ENCODE data around the gene ONECUT1.

The ONECUT1 gene

DNA sequence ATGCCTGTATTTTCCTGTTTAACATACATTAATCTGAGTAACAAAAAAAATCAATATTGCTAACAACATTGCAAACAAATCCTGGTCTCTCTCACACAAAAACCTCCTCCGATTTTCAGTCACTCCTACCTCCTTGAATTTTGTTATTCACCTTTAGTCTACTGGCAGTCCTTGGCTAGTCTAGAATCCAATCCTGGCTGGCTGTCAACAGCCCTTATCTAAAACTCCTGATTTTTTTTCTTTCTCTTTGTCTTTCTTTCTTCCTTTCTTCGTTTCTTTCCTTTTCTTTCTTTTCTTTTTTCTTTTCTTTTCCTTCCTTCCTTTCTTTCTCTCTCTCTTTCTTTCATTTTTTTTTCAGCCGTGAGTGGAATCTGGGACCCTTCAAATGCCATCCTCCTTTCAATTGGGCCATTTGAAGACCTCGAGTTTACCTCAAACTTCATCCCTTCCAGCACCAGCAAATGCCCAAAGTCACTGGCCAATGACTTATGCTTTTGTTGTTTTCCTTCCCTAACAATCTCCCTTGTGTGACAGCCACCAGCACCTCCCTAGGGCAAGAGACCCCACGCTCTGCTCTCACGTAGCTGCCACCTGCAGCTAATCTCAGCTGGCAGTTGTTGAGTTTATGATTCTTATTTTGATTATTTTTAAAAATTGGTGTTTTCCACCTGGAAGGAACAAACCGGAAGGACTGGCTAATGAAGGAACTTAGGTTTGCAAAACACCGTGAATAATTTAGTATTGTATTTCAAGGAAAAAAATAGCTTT is 6.8 kb upstream of the ONECUT1 start:
- FAIRE-seq = no peak

DNA sequence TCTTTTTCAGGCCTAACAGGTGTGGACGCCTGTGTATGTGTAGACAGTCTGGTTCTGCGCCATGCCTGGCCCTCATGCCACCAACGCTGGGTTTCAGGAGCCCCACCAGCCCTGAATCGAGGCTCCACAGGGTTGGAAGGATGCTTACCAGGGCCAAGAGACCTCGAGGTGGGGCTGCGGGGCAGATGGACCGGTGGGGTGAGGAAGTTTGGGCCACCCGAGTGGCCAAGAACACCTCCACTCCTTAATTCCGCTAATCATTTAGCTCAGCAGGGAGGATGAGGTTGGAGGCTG is 6.0 kb upstream of the ONECUT1 start:
- FAIRE-seq = no peak

DNA sequence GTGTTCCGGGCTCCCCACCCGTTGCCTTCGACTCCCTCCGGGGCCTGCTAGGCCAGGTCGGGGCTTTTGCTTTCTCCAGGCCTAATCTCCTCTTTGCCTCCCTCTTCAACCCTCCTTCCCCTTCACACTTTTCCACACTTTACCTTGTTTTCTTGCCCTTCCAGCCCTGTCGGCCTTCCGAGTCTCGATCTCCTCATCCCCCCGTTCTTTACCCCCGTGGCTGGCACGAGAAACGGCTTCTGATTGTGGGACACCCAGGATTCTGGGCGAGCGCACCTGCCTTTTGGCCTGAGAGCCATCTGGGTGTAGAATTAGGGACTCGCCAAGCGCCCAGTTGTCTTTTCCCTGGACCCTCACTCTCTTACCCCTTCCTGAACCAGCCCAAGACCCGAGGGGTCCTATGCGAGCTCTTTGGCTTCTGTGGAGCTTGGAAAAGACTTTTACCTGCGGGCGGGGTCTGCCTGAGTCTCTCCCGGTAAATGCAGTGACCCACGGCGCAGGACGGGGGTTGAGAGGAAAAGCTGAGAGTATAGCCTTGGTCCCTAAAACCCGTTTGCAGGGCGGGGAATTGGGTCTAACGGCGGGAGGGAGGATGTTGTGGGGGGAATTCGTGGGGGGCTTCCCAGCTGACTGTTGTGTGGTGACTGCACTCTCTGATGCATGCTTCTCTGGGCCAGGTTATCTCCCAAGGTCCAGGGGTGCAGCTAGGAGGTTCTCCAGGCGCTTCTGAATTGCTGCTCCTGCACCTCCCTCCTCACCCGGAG is 5.5 kb upstream of the ONECUT1 start:
- FAIRE-seq = no peak

DNA sequence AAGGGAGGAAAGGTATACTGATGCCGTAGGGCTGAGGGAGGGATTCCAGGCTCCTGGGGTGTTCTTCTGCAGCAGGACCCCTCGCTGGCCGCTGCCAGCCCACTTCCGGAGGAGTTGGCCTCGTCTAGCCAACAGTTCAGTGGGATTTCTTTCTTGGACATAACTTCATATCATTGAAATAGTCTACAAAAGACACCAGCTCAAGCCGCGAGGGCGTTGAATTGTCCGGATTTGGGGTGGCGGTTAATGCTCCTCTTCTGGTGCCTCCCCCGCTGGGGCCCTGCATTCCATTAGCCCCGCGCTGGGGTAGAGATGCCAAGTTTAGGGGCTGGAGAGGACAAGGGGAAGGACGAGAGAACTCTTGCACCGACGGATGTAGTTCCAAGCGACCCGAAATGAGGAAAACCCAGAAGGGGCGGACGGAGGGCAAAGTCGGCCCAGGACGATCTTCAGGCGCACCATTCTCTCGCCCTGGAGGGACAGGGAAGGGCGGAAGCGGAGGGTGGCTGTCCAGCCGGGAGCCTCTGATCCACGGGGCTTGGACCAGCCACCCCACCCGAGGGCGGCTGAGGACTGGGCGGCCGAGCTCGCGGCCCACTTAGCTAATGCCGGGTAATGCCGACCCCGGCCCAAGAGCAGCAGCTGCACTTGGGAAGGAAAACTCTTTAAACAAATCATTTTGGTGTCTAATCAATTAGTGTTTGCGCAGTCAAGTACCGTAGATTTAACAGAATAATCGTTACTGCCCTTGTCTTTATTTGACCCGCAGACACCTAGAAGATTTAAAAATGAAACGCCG is 4.7 kb upstream of the ONECUT1 start:
- FAIRE-seq = no peak

- FAIRE-seq = no peak
Measured at GRCh38 chr15:52791776-52792175, 1.6 kb upstream of the ONECUT1 start.

GRCh38 chr15:52790941-52791751 is 1.0 kb upstream of the ONECUT1 start:
- no peak for FAIRE-seq

GRCh38 chr15:52789601-52790168 is 451 bp downstream of the ONECUT1 start:
- no peak for FAIRE-seq

GRCh38 chr15:52789008-52789600 is 1.0 kb downstream of the ONECUT1 start:
- FAIRE-seq = no peak

- FAIRE-seq = no peak
Measured at GRCh38 chr15:52788099-52788986, 1.8 kb downstream of the ONECUT1 start.

- FAIRE-seq = no peak
Measured at GRCh38 chr15:52787549-52788098, 2.5 kb downstream of the ONECUT1 start.

DNA sequence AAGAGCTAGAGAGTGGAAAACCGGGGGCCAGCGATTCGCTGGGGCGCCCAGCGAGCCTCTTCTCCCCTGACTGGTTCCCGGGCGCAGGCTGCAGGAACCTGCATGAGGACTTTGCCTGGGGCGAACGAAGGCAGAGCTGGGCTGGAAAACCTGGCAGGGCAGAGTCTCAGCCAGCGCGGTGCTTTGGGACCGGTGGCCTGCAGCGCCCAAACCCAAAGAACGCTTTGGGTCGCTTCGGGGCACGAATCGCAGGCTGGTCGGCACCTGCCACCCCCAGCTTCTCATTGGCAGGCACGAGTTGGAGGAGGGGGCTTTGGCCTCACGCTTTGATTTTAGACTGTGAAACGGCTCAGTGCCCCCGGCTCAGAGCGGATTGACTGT is 3.0 kb downstream of the ONECUT1 start:
- no peak for FAIRE-seq

DNA sequence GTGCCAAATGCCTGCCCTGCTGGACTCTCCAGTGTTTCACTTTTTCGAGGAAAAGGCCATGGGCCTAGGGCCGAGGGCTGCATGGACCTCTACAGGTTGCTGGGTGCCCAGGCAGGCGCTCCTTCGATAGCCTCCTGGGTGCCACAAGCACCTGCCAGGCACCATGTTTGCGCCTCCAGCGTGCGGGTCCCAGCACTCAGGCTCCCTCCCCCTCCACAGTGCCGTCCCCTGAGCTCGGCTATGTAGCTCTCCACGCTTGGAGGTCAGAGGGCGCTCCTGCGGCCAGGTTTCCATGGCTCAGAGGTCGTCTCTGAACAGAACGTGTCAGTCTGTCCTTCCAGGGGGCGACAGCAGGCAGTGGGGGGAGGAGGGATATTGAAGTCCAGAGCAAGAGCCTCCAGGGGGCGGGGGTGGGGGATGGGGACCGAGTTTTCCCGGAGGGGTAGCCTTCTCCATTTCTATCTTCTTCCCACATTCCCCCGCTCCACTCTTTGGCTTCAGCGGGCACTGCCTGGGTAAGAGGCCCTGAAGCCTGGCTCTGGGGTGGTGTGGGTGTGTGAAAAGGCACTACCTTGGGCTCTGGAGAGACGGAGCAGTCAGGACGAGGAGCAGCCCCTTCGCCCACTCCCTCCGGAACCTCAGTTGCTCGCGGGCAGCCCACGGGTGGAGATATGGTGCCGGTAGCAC is 3.6 kb downstream of the ONECUT1 start:
- no peak for FAIRE-seq

- FAIRE-seq = no peak
Measured at GRCh38 chr15:52785672-52786406, 4.3 kb downstream of the ONECUT1 start.

- FAIRE-seq = no peak
Measured at GRCh38 chr15:52784799-52785671, 5.1 kb downstream of the ONECUT1 start.

DNA sequence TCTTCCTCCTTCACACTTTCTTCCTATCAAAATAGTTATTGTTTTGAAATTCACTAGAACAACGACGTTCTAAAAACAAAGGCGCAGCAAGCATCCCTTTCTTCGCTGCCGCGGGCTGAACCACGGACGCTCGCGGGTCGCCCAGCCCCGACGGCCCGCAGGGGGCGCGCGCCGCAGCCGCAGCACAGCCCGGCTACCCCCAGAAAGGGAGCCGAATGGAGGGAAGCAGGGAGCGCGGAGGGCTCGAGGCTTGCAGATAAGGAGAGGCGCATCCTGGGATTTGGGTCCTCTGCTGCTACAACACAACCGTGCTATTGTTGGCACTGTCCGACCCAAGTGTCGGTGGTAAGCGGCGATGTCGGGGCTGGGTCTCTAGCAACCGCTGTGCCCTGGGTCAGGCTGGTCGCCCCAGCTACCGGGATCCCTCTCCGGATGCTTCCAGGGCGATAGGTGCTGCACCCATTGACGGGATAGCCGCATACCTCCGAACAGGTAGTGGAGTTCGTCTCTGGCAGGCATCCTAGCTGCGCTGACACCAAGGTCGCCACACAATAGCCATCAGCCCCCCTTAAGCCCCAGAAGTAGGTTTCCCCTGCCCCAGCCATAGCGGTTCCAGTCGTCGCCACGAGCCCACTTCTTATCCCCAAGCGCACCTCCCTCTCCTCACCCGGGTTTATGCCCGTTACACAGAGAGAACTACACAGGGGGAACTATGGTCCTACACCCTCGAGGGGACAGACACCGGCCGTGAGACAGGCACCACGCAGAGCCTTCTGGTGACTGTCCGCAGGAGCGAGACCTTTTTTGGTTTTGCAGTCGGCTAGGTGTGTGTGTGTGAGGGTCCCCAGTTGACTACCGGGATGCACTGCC is 6.0 kb downstream of the ONECUT1 start:
- no peak for FAIRE-seq

DNA sequence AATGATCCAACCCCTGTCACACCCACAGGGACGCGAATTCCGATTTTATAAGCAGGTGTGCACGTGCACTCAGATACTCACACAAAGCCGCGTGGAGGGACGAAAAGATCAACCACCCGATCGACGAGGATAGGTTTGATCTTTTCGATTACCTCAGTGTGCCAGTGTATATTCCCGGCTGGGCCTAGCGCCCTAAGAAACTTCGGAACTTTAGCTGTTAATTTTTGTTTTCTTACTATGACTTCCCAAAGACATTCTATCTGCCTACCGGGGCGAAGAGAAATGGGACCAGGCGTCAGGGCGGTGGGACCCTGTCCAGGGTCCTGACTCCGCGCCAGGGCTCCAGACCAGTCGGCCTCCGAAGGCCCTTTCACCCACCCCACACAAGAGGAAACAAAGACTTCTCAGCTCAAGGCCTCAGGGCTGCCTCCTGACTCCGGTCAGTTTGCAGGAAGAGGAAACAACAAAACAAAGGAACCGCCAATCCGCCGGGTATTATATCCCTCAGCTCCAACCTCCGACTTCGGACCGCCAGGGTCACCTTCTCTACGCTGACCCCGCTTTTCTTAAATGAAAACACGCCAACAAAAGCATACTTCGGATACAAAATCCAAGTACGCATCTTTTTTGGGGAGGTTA is 6.8 kb downstream of the ONECUT1 start:
- FAIRE-seq = no peak

- no peak for FAIRE-seq
Measured at GRCh38 chr15:52782514-52782913, 7.6 kb downstream of the ONECUT1 start.
